ENCODE measurements around the gene HOXC11. TPM values are rescaled to one million over a fixed set of nuclear protein-coding genes. Genes with fewer than 3 reads are reported as not detected.
A peak's percentile ranks its signal among the peaks of the same experiment; 100 is the strongest.

Gene HOXC11
- total RNA-seq, 1 donor from 2014 or later, result not detected

GRCh38 chr12:54007538-54008259 is 34.8 kb downstream of the HOXC11 start:
- Mint-ChIP-seq H3K4me3 (no peak overlapping the region), H3K36me3 (no peaks in the 10 kb centered on the region), H3K9me3 (peaks cover 4% of the 10 kb centered on the region), H3K4me1 (peaks cover 4% of the 10 kb centered on the region), H3K27ac (no peak overlapping the region), H3K27me3 (ENCODE audit: insufficient read depth, low read depth) (peaks cover 92% of the 10 kb centered on the region)
- Histone ChIP-seq H2AFZ (replicated peaks) (no peak overlapping the region), H4K20me1 (ENCODE audit: low read depth) (peaks cover 79% of the 10 kb centered on the region), H3K9ac (no peak overlapping the region), H3K27ac (no peak overlapping the region), H3K4me1 (no peaks in the 10 kb centered on the region), H3K4me3 (no peak overlapping the region), H3F3A (ENCODE audit: low read depth) (peaks cover 3% of the 10 kb centered on the region), H3K36me3 (no peaks in the 10 kb centered on the region), H3K4me2 (no peak overlapping the region), H3K9me3 (ENCODE audit: low read depth) (no peaks in the 10 kb centered on the region), H3K79me2 (ENCODE audit: low read depth) (no peaks in the 10 kb centered on the region), H3K27me3 (peaks cover 100% of the 10 kb centered on the region)
- no peak for DNase-seq (ENCODE audit: low spot score)
- no peak for TF ChIP-seq CTCF (IDR thresholded peaks at IDR 0.05)
- TF ChIP-seq EZH2phosphoT487 (IDR thresholded peaks at IDR 0.05), result peak; percentile 57
- TF ChIP-seq EZH2 (IDR thresholded peaks at IDR 0.05), result peak; percentile 47

- Histone ChIP-seq H3K27ac (no peak overlapping the region), H3K9ac (no peak overlapping the region), H3F3A (ENCODE audit: low read depth) (peaks cover 3% of the 10 kb centered on the region), H3K4me3 (no peak overlapping the region), H3K36me3 (no peaks in the 10 kb centered on the region), H2AFZ (replicated peaks) (no peak overlapping the region), H3K79me2 (ENCODE audit: low read depth) (no peaks in the 10 kb centered on the region), H3K27me3 (peaks cover 100% of the 10 kb centered on the region), H4K20me1 (ENCODE audit: low read depth) (peaks cover 79% of the 10 kb centered on the region), H3K9me3 (ENCODE audit: low read depth) (no peaks in the 10 kb centered on the region), H3K4me2 (no peak overlapping the region), H3K4me1 (no peaks in the 10 kb centered on the region)
- H3K27me3 Mint-ChIP-seq (ENCODE audit: insufficient read depth, low read depth), result peaks cover 92% of the 10 kb centered on the region
- H3K4me1 Mint-ChIP-seq, result peaks cover 4% of the 10 kb centered on the region
- H3K36me3 Mint-ChIP-seq, result no peaks in the 10 kb centered on the region
- TF ChIP-seq EZH2 (IDR thresholded peaks at IDR 0.05) (no peak), EZH2phosphoT487 (IDR thresholded peaks at IDR 0.05) (no peak), CTCF (IDR thresholded peaks at IDR 0.05) (no peak)
- H3K27ac Mint-ChIP-seq, result no peak overlapping the region
- H3K4me3 Mint-ChIP-seq, result no peak overlapping the region
- peaks cover 5% of the 10 kb centered on the region for H3K9me3 Mint-ChIP-seq
- DNase-seq (ENCODE audit: low spot score), result no peak
These were observed 35.3 kb downstream of the HOXC11 start for GRCh38 chr12:54008260-54008552.

- no peaks in the 10 kb centered on the region for H3K36me3 Mint-ChIP-seq
- H3K27me3 Mint-ChIP-seq (ENCODE audit: insufficient read depth, low read depth), result peaks cover 92% of the 10 kb centered on the region
- no peak overlapping the region for H3K27ac Mint-ChIP-seq
- no peak overlapping the region for H2AFZ ChIP-seq (replicated peaks)
- no peak overlapping the region for H3K4me3 Mint-ChIP-seq
- no peak for DNase-seq (ENCODE audit: low spot score)
- H3K4me1 ChIP-seq, result no peaks in the 10 kb centered on the region
- H3K4me1 Mint-ChIP-seq, result peaks cover 4% of the 10 kb centered on the region
- no peak overlapping the region for H3K9ac ChIP-seq
- peak; percentile 99 for TF ChIP-seq EZH2phosphoT487 (IDR thresholded peaks at IDR 0.05)
- TF ChIP-seq CTCF (IDR thresholded peaks at IDR 0.05), result no peak
- peak; percentile 98 for TF ChIP-seq EZH2 (IDR thresholded peaks at IDR 0.05)
- no peak overlapping the region for H3K27ac ChIP-seq
- peaks cover 3% of the 10 kb centered on the region for H3F3A ChIP-seq (ENCODE audit: low read depth)
- no peaks in the 10 kb centered on the region for H3K36me3 ChIP-seq
- H3K9me3 ChIP-seq (ENCODE audit: low read depth), result no peaks in the 10 kb centered on the region
- H4K20me1 ChIP-seq (ENCODE audit: low read depth), result peaks cover 77% of the 10 kb centered on the region
- peaks cover 5% of the 10 kb centered on the region for H3K9me3 Mint-ChIP-seq
- peak overlapping the region; percentile 58 for H3K4me2 ChIP-seq
- H3K27me3 ChIP-seq, result peaks cover 100% of the 10 kb centered on the region
- no peak overlapping the region for H3K4me3 ChIP-seq
- no peaks in the 10 kb centered on the region for H3K79me2 ChIP-seq (ENCODE audit: low read depth)
These were observed 36.5 kb downstream of the HOXC11 start for GRCh38 chr12:54009171-54010052.

Measured in neural progenitor cell (in vitro differentiated cells).